ENCODE results near the gene SLC25A42.

DNA sequence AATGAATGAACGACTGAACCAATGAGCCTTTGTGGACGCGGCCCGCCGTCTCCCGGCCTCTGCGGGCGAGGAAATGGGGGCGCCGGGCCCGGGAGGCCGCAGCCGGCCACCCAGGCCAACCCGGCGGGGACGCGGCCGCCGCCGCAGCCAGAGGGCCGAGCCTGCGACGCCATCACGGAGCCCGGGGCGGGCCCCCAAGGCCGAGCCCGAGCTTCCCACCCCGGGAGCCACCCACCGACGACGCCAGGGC is 30.7 kb upstream of the SLC25A42 start:
- TF ChIP-seq, protein P1, sequence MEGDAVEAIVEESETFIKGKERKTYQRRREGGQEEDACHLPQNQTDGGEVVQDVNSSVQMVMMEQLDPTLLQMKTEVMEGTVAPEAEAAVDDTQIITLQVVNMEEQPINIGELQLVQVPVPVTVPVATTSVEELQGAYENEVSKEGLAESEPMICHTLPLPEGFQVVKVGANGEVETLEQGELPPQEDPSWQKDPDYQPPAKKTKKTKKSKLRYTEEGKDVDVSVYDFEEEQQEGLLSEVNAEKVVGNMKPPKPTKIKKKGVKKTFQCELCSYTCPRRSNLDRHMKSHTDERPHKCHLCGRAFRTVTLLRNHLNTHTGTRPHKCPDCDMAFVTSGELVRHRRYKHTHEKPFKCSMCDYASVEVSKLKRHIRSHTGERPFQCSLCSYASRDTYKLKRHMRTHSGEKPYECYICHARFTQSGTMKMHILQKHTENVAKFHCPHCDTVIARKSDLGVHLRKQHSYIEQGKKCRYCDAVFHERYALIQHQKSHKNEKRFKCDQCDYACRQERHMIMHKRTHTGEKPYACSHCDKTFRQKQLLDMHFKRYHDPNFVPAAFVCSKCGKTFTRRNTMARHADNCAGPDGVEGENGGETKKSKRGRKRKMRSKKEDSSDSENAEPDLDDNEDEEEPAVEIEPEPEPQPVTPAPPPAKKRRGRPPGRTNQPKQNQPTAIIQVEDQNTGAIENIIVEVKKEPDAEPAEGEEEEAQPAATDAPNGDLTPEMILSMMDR (IDR thresholded peaks at IDR 0.05; ENCODE audit: low read depth, low read length): no peak
- TF ChIP-seq MAX (IDR thresholded peaks at IDR 0.05; ENCODE audit: low read depth, low read length): no peak

All from NB4 (cell line).